HCT116 (cell line): ENCODE measurements around the gene C15orf61.

Experiments used
- CTCF ChIP-seq, 3 experiments: fragments of 200-600 bp in 1 of 3; sonication (generic) in 1 of 3; IDR thresholded peaks in 2 of 3; conservative IDR thresholded peaks in 1 of 3; 2 replicates each; pipeline ENCODE4 v1.5.1; 2012 to 2017; ENCODE audit warnings: low read depth in 2 of 3, low read length in 2 of 3, antibody characterized with exemption in 1 of 3, borderline replicate concordance in 1 of 3, control low read depth in 1 of 3, mild to moderate bottlenecking in 1 of 3, mixed read lengths in 1 of 3, mixed run types in 1 of 3, moderate library complexity in 1 of 3; ENCODE audit not compliant: insufficient read depth in 1 of 3
- MAX ChIP-seq: IDR thresholded peaks from 2 replicates; pipeline ENCODE4 v1.6.1; 2012
- POLR2A ChIP-seq: IDR thresholded peaks from 2 replicates; pipeline ENCODE4 v1.7.0; 2011; ENCODE audit warnings: borderline replicate concordance; ENCODE audit not compliant: insufficient read depth, insufficient read length; ENCODE audit errors: extremely low read depth

- no peak for TF ChIP-seq CTCF (IDR thresholded peaks at IDR 0.05 in 2 of 3, conservative IDR thresholded peaks at IDR 0.05 in 1 of 3; ENCODE audit: borderline replicate concordance in 1 of 3, insufficient read depth in 1 of 3, low read depth in 2 of 3, low read length in 2 of 3)
- TF ChIP-seq MAX, result no peak
- TF ChIP-seq POLR2A, result no peak
Observed at GRCh38 chr15:67481680-67482079, 39.3 kb upstream of the C15orf61 start.
